ENCODE data around the gene ZNF277.
"Not testable (repeated sequence)": the region's sequence is repeated elsewhere in the genome, so short reads cannot be mapped to it uniquely, and the experiment has no call there.

Gene ZNF277

GRCh38 chr7:112377593-112377992, 171.1 kb downstream of the ZNF277 start:
- DNase-seq (ENCODE audit: low read depth), result no peak
- no peak overlapping the region for H3K4me3 ChIP-seq (ENCODE audit: control insufficient read depth, low read depth, low read length)
- TF ChIP-seq CTCF (IDR thresholded peaks at IDR 0.05; ENCODE audit: control insufficient read depth, insufficient read depth, low read depth, low read length, missing control alignments), result no peak

- no peak for TF ChIP-seq CTCF (IDR thresholded peaks at IDR 0.05; ENCODE audit: control insufficient read depth, insufficient read depth, low read depth, low read length, missing control alignments)
- H3K4me3 ChIP-seq (ENCODE audit: control insufficient read depth, low read depth, low read length), result no peak overlapping the region
- no peak for DNase-seq (ENCODE audit: low read depth)
These were observed 175.0 kb downstream of the ZNF277 start for GRCh38 chr7:112381311-112382091.

GRCh38 chr7:112383671-112384417, 177.3 kb downstream of the ZNF277 start:
- DNase-seq (ENCODE audit: low read depth), result no peak
- H3K4me3 ChIP-seq (ENCODE audit: control insufficient read depth, low read depth, low read length), result no peak overlapping the region
- no peak for TF ChIP-seq CTCF (IDR thresholded peaks at IDR 0.05; ENCODE audit: control insufficient read depth, insufficient read depth, low read depth, low read length, missing control alignments)

GRCh38 chr7:112385516-112385915, 179.0 kb downstream of the ZNF277 start:
- no peak for TF ChIP-seq CTCF (IDR thresholded peaks at IDR 0.05; ENCODE audit: control insufficient read depth, insufficient read depth, low read depth, low read length, missing control alignments)
- H3K4me3 ChIP-seq (ENCODE audit: control insufficient read depth, low read depth, low read length), result no peak overlapping the region
- no peak for DNase-seq (ENCODE audit: low read depth)

GRCh38 chr7:112386619-112387018, 180.1 kb downstream of the ZNF277 start:
- no peak overlapping the region for H3K4me3 ChIP-seq (ENCODE audit: control insufficient read depth, low read depth, low read length)
- no peak for TF ChIP-seq CTCF (IDR thresholded peaks at IDR 0.05; ENCODE audit: control insufficient read depth, insufficient read depth, low read depth, low read length, missing control alignments)
- DNase-seq (ENCODE audit: low read depth), result no peak

GRCh38 chr7:112390167-112390566, 183.7 kb downstream of the ZNF277 start:
- no peak for TF ChIP-seq CTCF (IDR thresholded peaks at IDR 0.05; ENCODE audit: control insufficient read depth, insufficient read depth, low read depth, low read length, missing control alignments)
- DNase-seq (ENCODE audit: low read depth), result no peak
- H3K4me3 ChIP-seq (ENCODE audit: control insufficient read depth, low read depth, low read length), result no peak overlapping the region

- DNase-seq (ENCODE audit: low read depth), result not testable (repeated sequence)
- H3K4me3 ChIP-seq (ENCODE audit: control insufficient read depth, low read depth, low read length), result peak overlapping the region; percentile 51
These were observed 184.8 kb downstream of the ZNF277 start for GRCh38 chr7:112391079-112391821.

- H3K4me3 ChIP-seq (ENCODE audit: control insufficient read depth, low read depth, low read length), result peak overlapping the region; percentile 51
- not testable (repeated sequence) for DNase-seq (ENCODE audit: low read depth)
These were observed 185.4 kb downstream of the ZNF277 start for GRCh38 chr7:112391841-112392286.

All from AG09309 (cell line).